ENCODE data around the gene ANKH. TPM values are rescaled to one million over a fixed set of nuclear protein-coding genes. Genes with fewer than 3 reads are reported as not detected.

Gene ANKH
- total and polyA plus RNA-seq, 2 of the 13 experiments (the other 11 are each of a cell fraction or from before 2014, with no cell fraction given) = 25.0 to 36.0 TPM

- TF ChIP-seq, protein P1, sequence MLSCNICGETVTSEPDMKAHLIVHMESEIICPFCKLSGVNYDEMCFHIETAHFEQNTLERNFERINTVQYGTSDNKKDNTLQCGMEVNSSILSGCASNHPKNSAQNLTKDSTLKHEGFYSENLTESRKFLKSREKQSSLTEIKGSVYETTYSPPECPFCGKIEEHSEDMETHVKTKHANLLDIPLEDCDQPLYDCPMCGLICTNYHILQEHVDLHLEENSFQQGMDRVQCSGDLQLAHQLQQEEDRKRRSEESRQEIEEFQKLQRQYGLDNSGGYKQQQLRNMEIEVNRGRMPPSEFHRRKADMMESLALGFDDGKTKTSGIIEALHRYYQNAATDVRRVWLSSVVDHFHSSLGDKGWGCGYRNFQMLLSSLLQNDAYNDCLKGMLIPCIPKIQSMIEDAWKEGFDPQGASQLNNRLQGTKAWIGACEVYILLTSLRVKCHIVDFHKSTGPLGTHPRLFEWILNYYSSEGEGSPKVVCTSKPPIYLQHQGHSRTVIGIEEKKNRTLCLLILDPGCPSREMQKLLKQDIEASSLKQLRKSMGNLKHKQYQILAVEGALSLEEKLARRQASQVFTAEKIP (CRISPR knock-in tag; IDR thresholded peaks at IDR 0.05; ENCODE audit: borderline replicate concordance) = no peak
- TF ChIP-seq CREM (IDR thresholded peaks at IDR 0.05) (no peak), CREM (CRISPR knock-in tag; IDR thresholded peaks at IDR 0.05) (no peak), ZNF337 (CRISPR knock-in tag; IDR thresholded peaks at IDR 0.05; ENCODE audit: borderline replicate concordance, low read depth) (no peak), MED8 (CRISPR knock-in tag; IDR thresholded peaks at IDR 0.05; ENCODE audit: insufficient replicate concordance) (no peak), KDM6A (CRISPR knock-in tag; IDR thresholded peaks at IDR 0.05; ENCODE audit: low read depth) (no peak), ZNF724P (CRISPR knock-in tag; IDR thresholded peaks at IDR 0.05; ENCODE audit: borderline replicate concordance) (no peak), ZNF841 (CRISPR knock-in tag; IDR thresholded peaks at IDR 0.05; ENCODE audit: borderline replicate concordance) (no peak), TOE1 (CRISPR knock-in tag; IDR thresholded peaks at IDR 0.05) (no peak), TRIM24 (CRISPR knock-in tag; IDR thresholded peaks at IDR 0.05) (no peak)
- TF ChIP-seq, protein P2, sequence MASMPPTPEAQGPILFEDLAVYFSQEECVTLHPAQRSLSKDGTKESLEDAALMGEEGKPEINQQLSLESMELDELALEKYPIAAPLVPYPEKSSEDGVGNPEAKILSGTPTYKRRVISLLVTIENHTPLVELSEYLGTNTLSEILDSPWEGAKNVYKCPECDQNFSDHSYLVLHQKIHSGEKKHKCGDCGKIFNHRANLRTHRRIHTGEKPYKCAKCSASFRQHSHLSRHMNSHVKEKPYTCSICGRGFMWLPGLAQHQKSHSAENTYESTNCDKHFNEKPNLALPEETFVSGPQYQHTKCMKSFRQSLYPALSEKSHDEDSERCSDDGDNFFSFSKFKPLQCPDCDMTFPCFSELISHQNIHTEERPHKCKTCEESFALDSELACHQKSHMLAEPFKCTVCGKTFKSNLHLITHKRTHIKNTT (CRISPR knock-in tag; IDR thresholded peaks at IDR 0.05) = no peak
- TF ChIP-seq, protein P3, sequence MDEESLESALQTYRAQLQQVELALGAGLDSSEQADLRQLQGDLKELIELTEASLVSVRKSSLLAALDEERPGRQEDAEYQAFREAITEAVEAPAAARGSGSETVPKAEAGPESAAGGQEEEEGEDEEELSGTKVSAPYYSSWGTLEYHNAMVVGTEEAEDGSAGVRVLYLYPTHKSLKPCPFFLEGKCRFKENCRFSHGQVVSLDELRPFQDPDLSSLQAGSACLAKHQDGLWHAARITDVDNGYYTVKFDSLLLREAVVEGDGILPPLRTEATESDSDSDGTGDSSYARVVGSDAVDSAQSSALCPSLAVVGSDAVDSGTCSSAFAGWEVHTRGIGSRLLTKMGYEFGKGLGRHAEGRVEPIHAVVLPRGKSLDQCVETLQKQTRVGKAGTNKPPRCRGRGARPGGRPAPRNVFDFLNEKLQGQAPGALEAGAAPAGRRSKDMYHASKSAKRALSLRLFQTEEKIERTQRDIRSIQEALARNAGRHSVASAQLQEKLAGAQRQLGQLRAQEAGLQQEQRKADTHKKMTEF (CRISPR knock-in tag; IDR thresholded peaks at IDR 0.05) = no peak
Observed at GRCh38 chr5:14715481-14715880, 156.1 kb downstream of the ANKH start (continued).
